ENCODE measurements around the gene MYO9B.

- TF ChIP-seq CTCF (IDR thresholded peaks at IDR 0.05; ENCODE audit: low read depth, low read length, poor library complexity, severe bottlenecking): no peak
- no peak for TF ChIP-seq EZH2phosphoT487 (IDR thresholded peaks at IDR 0.05; ENCODE audit: borderline replicate concordance, low read length)
Observed at GRCh38 chr19:17202249-17202648, 126.7 kb downstream of the MYO9B start.
